Placental pericyte (primary cell): ENCODE results near the gene ST3GAL5. TPM values are rescaled to one million over a fixed set of nuclear protein-coding genes. Genes with fewer than 3 reads are reported as not detected.

Experiments used
- small RNA-seq: library from RNA; depleted of rRNA; stranded (forward); fragments of <200 nt; gene quantifications from one replicate; pipeline ENCODE3, GENCODE V24; 2012; ENCODE audit warnings: low replicate concordance
- total RNA-seq: library from RNA; depleted of rRNA; stranded (reverse); fragments of >200 nt; gene quantifications from 2 replicates; pipeline ENCODE4 v1.2.3, GENCODE V29; 2012

ST3GAL5 gene
- total RNA-seq = 21.0 and 68.7 TPM in 2 replicates

DNA sequence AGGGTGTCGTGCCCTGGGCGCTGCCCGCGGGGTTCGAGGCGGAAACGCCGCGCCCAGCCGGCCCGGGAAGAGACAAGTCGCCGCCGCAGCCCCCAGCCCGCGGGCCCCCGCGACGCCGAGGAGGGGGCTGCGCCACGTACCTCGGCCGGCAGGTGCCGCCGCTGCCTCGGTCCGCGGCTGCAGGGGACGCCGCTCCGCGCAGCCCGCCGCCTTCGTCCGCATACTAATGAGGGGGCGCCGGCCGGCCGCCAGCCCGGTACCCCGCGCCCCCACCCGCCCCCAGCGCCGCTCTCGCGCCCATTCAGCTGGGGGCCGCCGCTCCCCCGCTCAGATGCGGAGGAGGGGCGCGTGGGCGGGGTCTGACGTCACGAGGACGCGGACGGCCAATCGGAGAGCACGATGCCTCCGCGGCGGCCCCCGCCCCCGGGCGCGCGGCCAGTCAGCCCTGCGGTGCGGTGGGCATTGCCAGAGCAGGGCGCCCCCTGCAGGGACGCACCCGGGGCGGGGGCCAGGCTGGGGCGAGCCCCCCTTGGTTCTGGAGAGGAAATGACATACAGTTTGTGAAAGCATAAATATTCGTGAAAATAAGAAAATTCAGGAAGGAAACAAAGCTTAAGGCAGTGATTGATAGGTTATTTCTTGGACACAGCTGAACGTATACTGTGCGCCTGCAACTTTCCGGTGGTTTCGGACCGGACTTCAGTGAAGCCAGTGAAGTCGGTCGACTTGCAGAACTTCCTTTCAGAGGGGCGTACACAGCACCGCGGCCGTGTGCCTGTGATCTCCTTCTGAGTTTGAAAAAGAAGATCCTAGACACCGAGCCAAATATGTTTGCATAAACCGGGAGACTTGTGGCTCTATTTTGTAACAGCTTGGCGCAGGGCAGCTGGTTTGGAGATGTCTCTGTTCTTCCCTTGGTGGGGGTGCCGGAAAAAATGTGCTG is at the start of gene ST3GAL5:
Gene ST3GAL5, minus strand, starts transcription at position 307 of the 943 bp plus-strand sequence. Its CDS starts 85 bp downstream, at position 222.

Small RNA genes lying within 50 kb of the gene (small RNA-seq; reads per million reads assigned to genes)
- gene RN7SKP83 = not detected

Other genes starting within 250 kb of the ST3GAL5 start
- gene SFTPB, start 220.8 kb downstream of the ST3GAL5 start, total RNA-seq = not detected in 2 replicates
- gene GNLY, start 194.6 kb downstream of the ST3GAL5 start, total RNA-seq = not detected in 2 replicates
- 3.6 and 10.9 TPM in 2 replicates for gene ATOH8, start 135.0 kb downstream of the ST3GAL5 start, total RNA-seq
- gene POLR1A, start 216.9 kb upstream of the ST3GAL5 start, total RNA-seq = 22.5 and 47.2 TPM in 2 replicates
- gene PTCD3, start 217.2 kb upstream of the ST3GAL5 start, total RNA-seq = 55.1 and 106 TPM in 2 replicates